Right lobe of liver (tissue), 6 donors: ENCODE measurements around the gene ABCA6. TPM values are rescaled to one million over a fixed set of nuclear protein-coding genes. Genes with fewer than 3 reads are reported as not detected.

ENCODE experiments used
- ATAC-seq, 4 donors: fragments of 200-7000 bp; cut with Tn5 transposase; one replicate each; pipeline ENCODE4 v1.9.1; 2020; ENCODE audit warnings: mild to moderate bottlenecking in 4 of 4, moderate library complexity in 4 of 4
- DNase-seq, 3 donors: peaks; one replicate each; pipeline ENCODE4 v3.0.0-alpha.2; 2020
- H3K27ac ChIP-seq, 3 donors: fragments of 200-600 bp; one replicate each; pipeline ENCODE4 v1.8.0; 2022
- H3K27me3 ChIP-seq, 2 donors: fragments of 200-600 bp; one replicate each; pipeline ENCODE4 v1.8.0; 2022
- H3K36me3 ChIP-seq, 4 donors: fragments of 200-600 bp; sonication (generic) in 1 of 4; one replicate each; pipeline versions ENCODE4 v1.5.1 to v1.8.0; 2017 to 2022; ENCODE audit warnings: control low read depth in 1 of 4
- H3K4me1 ChIP-seq, 4 donors: fragments of 200-600 bp; sonication (generic) in 1 of 4; one replicate each; pipeline versions ENCODE4 v1.5.1 to v1.8.0; 2017 to 2022; ENCODE audit warnings: control low read depth in 1 of 4
- H3K4me3 ChIP-seq, 3 donors: fragments of 200-600 bp; one replicate each; pipeline ENCODE4 v1.8.0; 2022
- H3K9me3 ChIP-seq, 4 donors: fragments of 200-600 bp; sonication (generic) in 1 of 4; one replicate each; pipeline versions ENCODE4 v1.5.1 to v1.8.0; 2017 to 2022; ENCODE audit warnings: control low read depth in 1 of 4
- POLR2A ChIP-seq: fragments of 450-650 bp; IDR thresholded peaks from one replicate; pipeline ENCODE4 v1.6.1; 2017; ENCODE audit warnings: antibody characterized with exemption, mild to moderate bottlenecking
- WGBS: methylation state at CpG from one replicate; pipeline ENCODE4 v1.1.6; 2018; ENCODE audit warnings: low coverage, low lambda C conversion rate; ENCODE audit not compliant: insufficient coverage; ENCODE audit errors: missing lambda C conversion rate; 5-methylcytosine and 5-hydroxymethylcytosine counted together
- intact Hi-C, 2 donors: fragments of 100-400 bp; cut with DNase I; formaldehyde crosslinking; loops; one replicate each; pipeline versions ENCODE4 v1.11.2 to v1.14.1; 2022
- total RNA-seq, 6 experiments: library from RNA; depleted of rRNA in 2 of 6; stranded (reverse); fragments of >200 nt in 2 of 6; fragmentation: NEBNext Ultra II Directional in 3 of 6; extraction: Animal tissue kit (Norgen Biotek cat#: 25700) in 3 of 6; gene quantifications; one replicate each; pipeline versions ENCODE4 v1.1.0 to v1.2.4, GENCODE V29; 2016 to 2023
- TF ChIP-seq, protein P1 (sequence below), 4 donors: fragments of 200-600 bp in 3 of 4; fragments of 450-650 bp in 1 of 4; IDR thresholded peaks; one replicate each; pipeline versions ENCODE4 v1.5.1 to v1.8.0; 2016 to 2022; ENCODE audit warnings: antibody characterized with exemption in 4 of 4, mild to moderate bottlenecking in 2 of 4
- donor health status: DM: no; HTN: yes; CAD: no.
- donor health status: DM: no; HTN: no; CAD: no.
- donor health status: DM: no; HTN: no; CAD: no.
- donor health status: DM: no; HTN: yes; CAD: no.
- donor health status: DM: no; HTN: yes; CAD: no.

The ABCA6 gene
- total RNA-seq, 6 experiments from 2014 or later = 54.7 to 155 (median 86.2) TPM

DNA sequence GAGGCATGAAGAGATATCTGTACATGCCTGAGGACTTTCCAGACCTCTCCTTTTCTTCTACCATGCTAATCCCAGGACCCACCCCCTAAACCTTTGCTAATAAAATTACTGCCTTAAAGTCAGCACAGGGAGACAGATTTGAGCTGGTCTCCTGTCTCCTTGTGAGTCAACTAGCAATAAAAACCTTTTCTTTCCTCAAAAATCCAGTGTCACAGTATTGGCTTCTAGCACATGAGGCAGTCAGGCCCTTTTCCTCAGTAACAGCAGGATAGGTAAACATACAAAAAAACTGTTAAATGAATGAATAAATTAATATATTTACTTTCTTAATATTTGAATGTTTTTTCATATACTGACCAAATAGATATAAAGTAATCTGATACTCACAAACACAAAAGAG is 45.6 kb upstream of the ABCA6 start:
- TF ChIP-seq POLR2A = no peak
- TF ChIP-seq, protein P1, sequence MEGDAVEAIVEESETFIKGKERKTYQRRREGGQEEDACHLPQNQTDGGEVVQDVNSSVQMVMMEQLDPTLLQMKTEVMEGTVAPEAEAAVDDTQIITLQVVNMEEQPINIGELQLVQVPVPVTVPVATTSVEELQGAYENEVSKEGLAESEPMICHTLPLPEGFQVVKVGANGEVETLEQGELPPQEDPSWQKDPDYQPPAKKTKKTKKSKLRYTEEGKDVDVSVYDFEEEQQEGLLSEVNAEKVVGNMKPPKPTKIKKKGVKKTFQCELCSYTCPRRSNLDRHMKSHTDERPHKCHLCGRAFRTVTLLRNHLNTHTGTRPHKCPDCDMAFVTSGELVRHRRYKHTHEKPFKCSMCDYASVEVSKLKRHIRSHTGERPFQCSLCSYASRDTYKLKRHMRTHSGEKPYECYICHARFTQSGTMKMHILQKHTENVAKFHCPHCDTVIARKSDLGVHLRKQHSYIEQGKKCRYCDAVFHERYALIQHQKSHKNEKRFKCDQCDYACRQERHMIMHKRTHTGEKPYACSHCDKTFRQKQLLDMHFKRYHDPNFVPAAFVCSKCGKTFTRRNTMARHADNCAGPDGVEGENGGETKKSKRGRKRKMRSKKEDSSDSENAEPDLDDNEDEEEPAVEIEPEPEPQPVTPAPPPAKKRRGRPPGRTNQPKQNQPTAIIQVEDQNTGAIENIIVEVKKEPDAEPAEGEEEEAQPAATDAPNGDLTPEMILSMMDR (IDR thresholded peaks at IDR 0.05) = no peak
- Histone ChIP-seq H3K36me3 (no peaks in the 10 kb centered on the region), H3K9me3 (no peaks in the 10 kb centered on the region), H3K27me3 (no peaks in the 10 kb centered on the region), H3K4me1 (no peaks in the 10 kb centered on the region), H3K27ac (no peak overlapping the region), H3K4me3 (no peak overlapping the region)
- ATAC-seq (no peak), DNase-seq (no peak)
- intact Hi-C loops = no loop called here

GRCh38 chr17:69179227-69179952 is 37.7 kb upstream of the ABCA6 start:
- 75% methylated on average over 4 of the region's 4 CpGs for WGBS

DNA sequence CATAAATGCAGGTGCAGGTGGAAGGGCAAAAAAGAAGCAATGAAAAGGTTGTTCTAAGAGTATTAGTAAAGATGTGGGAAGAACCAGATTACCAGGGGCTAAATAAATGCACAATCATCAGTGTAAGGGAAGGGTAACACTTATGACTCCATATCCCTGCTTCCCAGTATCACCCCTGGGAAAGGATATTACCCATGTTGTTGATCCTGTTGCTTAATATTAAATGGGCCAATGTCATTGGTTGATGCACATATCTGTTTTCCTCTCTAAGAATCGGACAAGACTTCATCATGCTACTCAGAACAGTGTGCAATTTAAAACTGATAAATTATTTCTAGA is 34.7 kb upstream of the ABCA6 start:
- H3K9me3 ChIP-seq = no peaks in the 10 kb centered on the region
- intact Hi-C loops = no loop called here
- DNase-seq (no peak), ATAC-seq (no peak)
- H3K27ac ChIP-seq = no peak overlapping the region
- peaks cover 0 to 2% (median 0%) of the 10 kb centered on the region in 4 donors for H3K36me3 ChIP-seq
- no peak overlapping the region for H3K4me3 ChIP-seq
- 89% methylated on average over 1 of the region's 1 CpG for WGBS
- H3K27me3 ChIP-seq = no peaks in the 10 kb centered on the region
- H3K4me1 ChIP-seq = no peaks in the 10 kb centered on the region
- TF ChIP-seq POLR2A = no peak
- TF ChIP-seq, protein P1 (IDR thresholded peaks at IDR 0.05) = no peak

More at GRCh38 chr17:69179227-69179952, 37.7 kb upstream of the ABCA6 start:
- H3K36me3 ChIP-seq = peaks cover 0 to 2% (median 0%) of the 10 kb centered on the region in 4 donors
- TF ChIP-seq POLR2A = no peak
- TF ChIP-seq, protein P1 (IDR thresholded peaks at IDR 0.05) = no peak
- no peaks in the 10 kb centered on the region for H3K9me3 ChIP-seq
- H3K4me1 ChIP-seq = no peaks in the 10 kb centered on the region
- peak in 2 of 4 donors; percentile 27 to 73 for ATAC-seq
- no peak overlapping the region for H3K27ac ChIP-seq
- no peak overlapping the region for H3K4me3 ChIP-seq
- intact Hi-C loops = no loop called here
- DNase-seq = peak in 1 of 3 donors; percentile 25
- H3K27me3 ChIP-seq = no peaks in the 10 kb centered on the region

DNA sequence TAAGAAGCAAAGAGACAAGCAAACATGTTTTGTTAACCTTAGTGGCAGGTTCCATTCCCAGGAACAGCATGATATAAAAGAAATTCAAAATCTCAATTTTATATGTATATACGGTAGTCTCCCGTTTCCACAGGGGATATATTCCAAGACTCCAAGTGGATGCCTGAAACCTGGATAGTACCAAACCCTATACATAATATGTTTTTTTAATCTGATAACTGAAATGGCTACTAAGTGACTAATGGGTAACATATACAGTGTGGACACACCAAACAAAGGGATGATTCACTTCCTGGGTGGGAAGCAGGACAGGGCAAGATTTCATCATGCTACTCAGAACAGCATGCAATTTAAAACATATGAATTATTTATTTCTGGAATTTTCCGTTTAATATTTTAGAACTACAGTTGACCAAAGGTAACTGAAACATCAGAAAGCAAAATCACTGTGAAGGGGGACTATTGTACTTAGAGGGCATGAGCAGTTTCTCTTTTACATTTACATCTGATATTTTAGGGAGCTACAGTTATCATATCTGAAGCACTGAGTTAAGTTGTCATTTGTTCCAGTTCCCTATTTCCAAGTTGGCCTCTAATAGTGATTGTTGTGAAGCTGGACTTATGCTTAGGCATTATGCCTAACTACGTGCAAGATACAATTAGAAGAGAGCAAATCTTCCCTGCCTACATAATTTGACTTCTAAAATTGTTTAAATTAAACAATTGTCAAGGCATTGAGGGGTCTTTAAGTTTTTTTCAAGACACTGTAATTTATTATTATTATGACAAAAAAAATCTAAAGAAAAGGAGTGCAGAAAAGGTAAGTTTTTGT is 34.1 kb upstream of the ABCA6 start:
- ATAC-seq = peak in 3 of 4 donors; percentile 23 to 87 (median 43)

More for the DNA sequence above, 34.1 kb upstream of the ABCA6 start:
- 90% methylated on average over 4 of the region's 4 CpGs for WGBS
- Histone ChIP-seq H3K4me3 (no peak overlapping the region), H3K27me3 (no peaks in the 10 kb centered on the region), H3K4me1 (no peaks in the 10 kb centered on the region), H3K9me3 (no peaks in the 10 kb centered on the region), H3K36me3 (peaks cover 0 to 2% (median 0%) of the 10 kb centered on the region in 4 donors), H3K27ac (peak overlapping the region in 1 of 3 donors; percentile 4)
- TF ChIP-seq, protein P1 (IDR thresholded peaks at IDR 0.05) = no peak
- TF ChIP-seq POLR2A = no peak
- intact Hi-C loops = no loop called here
- DNase-seq = no peak
